Activated T-cell treated with anti-CD3 and anti-CD28 coated beads for 48 hours (primary cell): Measurements from ENCODE around the gene SNX25.
A peak's percentile ranks its signal among the peaks of the same experiment; 100 is the strongest.

Source experiments
- DNase-seq: peaks from one replicate; pipeline ENCODE4 v3.0.0-alpha.2; 2020; ENCODE audit warnings: low read depth

The SNX25 gene

GRCh38 chr4:185263419-185263818, 54.0 kb downstream of the SNX25 start:
- no peak for DNase-seq

- no peak for DNase-seq
These were observed 56.5 kb downstream of the SNX25 start for GRCh38 chr4:185265942-185266341.

GRCh38 chr4:185269286-185269685, 59.9 kb downstream of the SNX25 start:
- no peak for DNase-seq

- DNase-seq: no peak
These were observed 60.6 kb downstream of the SNX25 start for GRCh38 chr4:185270037-185270436.

- DNase-seq: no peak
These were observed 61.5 kb downstream of the SNX25 start for GRCh38 chr4:185270885-185271284.

GRCh38 chr4:185272245-185272644, 62.8 kb downstream of the SNX25 start:
- no peak for DNase-seq

- no peak for DNase-seq
These were observed 66.1 kb downstream of the SNX25 start for GRCh38 chr4:185275501-185275900.

GRCh38 chr4:185276036-185276435, 66.6 kb downstream of the SNX25 start:
- DNase-seq: no peak

- no peak for DNase-seq
These were observed 69.3 kb downstream of the SNX25 start for GRCh38 chr4:185278716-185279115.

GRCh38 chr4:185280608-185281007, 71.2 kb downstream of the SNX25 start:
- DNase-seq: no peak

- DNase-seq: no peak
These were observed 73.6 kb downstream of the SNX25 start for GRCh38 chr4:185282968-185283367.

GRCh38 chr4:185283723-185284122, 74.3 kb downstream of the SNX25 start:
- no peak for DNase-seq

- no peak for DNase-seq
These were observed 76.4 kb downstream of the SNX25 start for GRCh38 chr4:185285632-185286393.

- DNase-seq: no peak
These were observed 77.2 kb downstream of the SNX25 start for GRCh38 chr4:185286571-185286970.

- DNase-seq: no peak
These were observed 77.6 kb downstream of the SNX25 start for GRCh38 chr4:185287031-185287430.

- DNase-seq: no peak
These were observed 80.7 kb downstream of the SNX25 start for GRCh38 chr4:185290018-185290607.

- no peak for DNase-seq
These were observed 81.3 kb downstream of the SNX25 start for GRCh38 chr4:185290656-185291055.

GRCh38 chr4:185293202-185293601, 83.8 kb downstream of the SNX25 start:
- DNase-seq: no peak

GRCh38 chr4:185296665-185297460, 87.5 kb downstream of the SNX25 start:
- DNase-seq: no peak

- DNase-seq: no peak
These were observed 89.5 kb downstream of the SNX25 start for GRCh38 chr4:185298728-185299430.

GRCh38 chr4:185304541-185304940, 95.1 kb downstream of the SNX25 start:
- no peak for DNase-seq

- DNase-seq: peak; percentile 6
These were observed 95.7 kb downstream of the SNX25 start for GRCh38 chr4:185304944-185305690.
